Measurements from ENCODE around the gene OBSCN.
"Not testable (repeated sequence)": the region's sequence is repeated elsewhere in the genome, so short reads cannot be mapped to it uniquely, and the experiment has no call there.

Gene OBSCN

GRCh38 chr1:228252476-228252875 is 44.6 kb downstream of the OBSCN start:
- DNase-seq (ENCODE audit: low read depth in 4 of 4, low spot score in 1 of 4), result not testable (repeated sequence)

GRCh38 chr1:228256626-228257375 is 49.0 kb downstream of the OBSCN start:
- no peak for DNase-seq (ENCODE audit: low read depth in 4 of 4, low spot score in 1 of 4)

GRCh38 chr1:228258486-228258885 is 50.6 kb downstream of the OBSCN start:
- DNase-seq (ENCODE audit: low read depth in 4 of 4, low spot score in 1 of 4), result no peak

GRCh38 chr1:228259368-228259894 is 51.6 kb downstream of the OBSCN start:
- no peak for DNase-seq (ENCODE audit: low read depth in 4 of 4, low spot score in 1 of 4)

GRCh38 chr1:228259951-228260350 is 52.1 kb downstream of the OBSCN start:
- DNase-seq (ENCODE audit: low read depth in 4 of 4, low spot score in 1 of 4), result no peak

GRCh38 chr1:228261706-228262105 is 53.9 kb downstream of the OBSCN start:
- DNase-seq (ENCODE audit: low read depth in 4 of 4, low spot score in 1 of 4), result no peak

- DNase-seq (ENCODE audit: low read depth in 4 of 4, low spot score in 1 of 4), result no peak
Observed at GRCh38 chr1:228262475-228262874, 54.6 kb downstream of the OBSCN start.

- no peak for DNase-seq (ENCODE audit: low read depth in 4 of 4, low spot score in 1 of 4)
Observed at GRCh38 chr1:228263636-228264035, 55.8 kb downstream of the OBSCN start.

GRCh38 chr1:228264090-228264829 is 56.4 kb downstream of the OBSCN start:
- DNase-seq (ENCODE audit: low read depth in 4 of 4, low spot score in 1 of 4), result no peak

GRCh38 chr1:228265167-228265566 is 57.3 kb downstream of the OBSCN start:
- no peak for DNase-seq (ENCODE audit: low read depth in 4 of 4, low spot score in 1 of 4)

- no peak for DNase-seq (ENCODE audit: low read depth in 4 of 4, low spot score in 1 of 4)
Observed at GRCh38 chr1:228267962-228268880, 60.4 kb downstream of the OBSCN start.

- no peak for DNase-seq (ENCODE audit: low read depth in 4 of 4, low spot score in 1 of 4)
Observed at GRCh38 chr1:228268881-228269265, 61.0 kb downstream of the OBSCN start.

- not testable (repeated sequence) for DNase-seq (ENCODE audit: low read depth in 4 of 4, low spot score in 1 of 4)
Observed at GRCh38 chr1:228269431-228269830, 61.6 kb downstream of the OBSCN start.

GRCh38 chr1:228270032-228270431 is 62.2 kb downstream of the OBSCN start:
- no peak for DNase-seq (ENCODE audit: low read depth in 4 of 4, low spot score in 1 of 4)

GRCh38 chr1:228271701-228272251 is 63.9 kb downstream of the OBSCN start:
- DNase-seq (ENCODE audit: low read depth in 4 of 4, low spot score in 1 of 4), result no peak

GRCh38 chr1:228272331-228272791 is 64.5 kb downstream of the OBSCN start:
- no peak for DNase-seq (ENCODE audit: low read depth in 4 of 4, low spot score in 1 of 4)

GRCh38 chr1:228272831-228273571 is 65.2 kb downstream of the OBSCN start:
- DNase-seq (ENCODE audit: low read depth in 4 of 4, low spot score in 1 of 4), result no peak

- DNase-seq (ENCODE audit: low read depth in 4 of 4, low spot score in 1 of 4), result no peak
Observed at GRCh38 chr1:228273720-228274451, 66.0 kb downstream of the OBSCN start.

GRCh38 chr1:228274452-228275178 is 66.8 kb downstream of the OBSCN start:
- DNase-seq (ENCODE audit: low read depth in 4 of 4, low spot score in 1 of 4), result no peak

Data from stimulated activated CD4-positive, alpha-beta T cell treated with anti-CD3 and anti-CD28 coated beads, Interleukin-1b, Interleukin-23, amount 100 ng/mL, for 24 hours (primary cell).